Retina (tissue), 1 donor: ENCODE results near the gene RFC1.
"Not testable (repeated sequence)": the region's sequence is repeated elsewhere in the genome, so short reads cannot be mapped to it uniquely, and the experiment has no call there.

Experiments
- DNase-seq: peaks from one replicate; pipeline ENCODE4 v3.0.0-alpha.2; 2016

Gene RFC1

DNA sequence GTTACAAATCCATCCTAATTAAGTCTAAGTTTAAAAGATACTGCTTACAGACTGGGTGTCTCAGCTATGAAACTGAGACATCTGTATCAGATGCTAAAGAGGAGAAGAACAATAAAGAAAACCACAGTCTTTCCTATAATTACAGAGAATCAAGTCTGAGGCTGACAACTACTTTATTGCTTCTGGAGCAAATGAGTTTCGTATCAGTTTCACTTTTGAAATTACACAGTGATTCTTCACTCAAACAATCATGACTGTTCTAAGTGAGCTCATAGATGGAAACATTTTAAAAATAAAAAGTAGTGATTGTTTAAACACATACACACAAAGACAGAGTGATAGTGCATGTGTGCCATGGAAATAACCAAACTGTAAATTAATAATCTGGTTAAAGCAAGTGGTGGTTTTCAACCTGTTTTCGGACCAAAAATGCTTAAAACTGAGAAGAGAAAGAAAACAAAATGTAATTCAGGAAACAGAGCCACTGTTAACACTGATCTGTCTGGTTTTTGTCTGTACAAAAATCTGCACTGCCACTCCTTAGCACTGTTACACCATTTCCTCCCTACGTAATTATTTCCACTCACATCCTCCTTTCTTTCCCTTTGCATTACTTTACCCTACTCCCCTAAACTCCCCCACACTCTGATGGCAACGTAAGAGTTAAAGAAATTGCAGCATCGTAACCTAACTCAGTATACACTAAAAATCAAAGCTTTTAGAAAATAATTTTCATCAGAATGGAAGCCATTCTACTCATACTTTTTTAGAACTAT, 12.5 kb downstream of the RFC1 start:
- DNase-seq: peak; percentile 11

- not testable (repeated sequence) for DNase-seq
Observed at GRCh38 chr4:39353149-39353477, 13.0 kb downstream of the RFC1 start.

- no peak for DNase-seq
Observed at GRCh38 chr4:39349326-39349725, 16.8 kb downstream of the RFC1 start.

- DNase-seq: no peak
Observed at GRCh38 chr4:39348371-39349315, 17.5 kb downstream of the RFC1 start.

GRCh38 chr4:39346856-39347519, 19.2 kb downstream of the RFC1 start:
- no peak for DNase-seq

DNA sequence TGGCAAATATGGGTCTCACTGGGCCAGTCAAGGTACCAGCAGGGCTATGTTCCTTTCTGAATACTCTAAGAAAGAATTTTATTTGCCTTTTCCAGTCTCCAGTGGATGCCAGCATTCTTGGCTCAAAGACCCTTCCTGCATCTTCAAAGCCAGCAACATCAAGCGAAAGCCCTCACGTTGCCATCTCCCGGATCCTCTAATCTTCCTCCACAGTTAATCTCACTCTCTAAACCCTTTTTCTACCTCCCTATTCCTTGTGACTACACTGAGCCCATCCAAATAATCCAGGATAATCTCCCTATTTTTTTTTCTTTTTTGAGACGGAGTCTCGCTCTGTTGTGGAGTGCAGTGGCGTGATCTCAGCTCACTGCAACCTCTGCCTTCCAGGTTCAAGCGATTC, 23.4 kb downstream of the RFC1 start:
- no peak for DNase-seq

GRCh38 chr4:39341075-39341725, 25.0 kb downstream of the RFC1 start:
- DNase-seq: no peak

DNA sequence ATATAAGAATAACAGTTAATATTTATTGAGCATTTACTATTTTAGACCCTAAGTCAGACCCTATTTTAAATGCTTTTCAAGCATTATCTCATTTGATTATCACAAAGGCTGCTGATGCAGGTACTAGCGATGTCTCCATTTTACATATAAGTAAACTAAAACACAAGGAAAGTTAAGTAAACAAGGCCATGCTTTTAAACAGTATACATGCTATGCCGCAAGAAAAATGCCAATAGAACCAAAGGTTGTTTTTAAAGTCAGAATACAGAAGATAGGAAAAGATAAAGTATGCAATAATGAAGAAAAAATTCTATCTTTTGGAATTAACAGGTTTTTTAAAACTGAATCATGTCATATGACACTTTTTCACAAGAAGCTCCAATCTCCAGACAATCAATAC, 26.2 kb downstream of the RFC1 start:
- DNase-seq: no peak

DNA sequence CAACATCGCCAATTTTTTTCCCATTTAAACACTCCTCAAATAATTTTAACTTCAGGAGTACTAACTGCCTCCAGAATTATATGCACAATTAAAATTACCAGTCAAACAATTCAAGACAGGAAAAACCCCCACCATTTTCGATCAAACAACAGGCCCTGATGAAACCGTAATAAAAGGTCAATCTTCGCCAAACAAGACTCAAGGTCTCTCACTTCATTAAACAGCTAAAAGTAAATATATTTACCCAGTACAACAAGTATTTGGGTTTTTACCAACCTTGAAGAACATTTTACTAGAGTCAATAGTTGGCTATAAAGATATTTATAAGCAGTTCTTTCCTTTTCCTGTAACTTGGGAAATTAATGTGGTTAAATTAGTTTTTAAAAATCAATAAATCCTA, 28.3 kb downstream of the RFC1 start:
- DNase-seq: no peak

DNA sequence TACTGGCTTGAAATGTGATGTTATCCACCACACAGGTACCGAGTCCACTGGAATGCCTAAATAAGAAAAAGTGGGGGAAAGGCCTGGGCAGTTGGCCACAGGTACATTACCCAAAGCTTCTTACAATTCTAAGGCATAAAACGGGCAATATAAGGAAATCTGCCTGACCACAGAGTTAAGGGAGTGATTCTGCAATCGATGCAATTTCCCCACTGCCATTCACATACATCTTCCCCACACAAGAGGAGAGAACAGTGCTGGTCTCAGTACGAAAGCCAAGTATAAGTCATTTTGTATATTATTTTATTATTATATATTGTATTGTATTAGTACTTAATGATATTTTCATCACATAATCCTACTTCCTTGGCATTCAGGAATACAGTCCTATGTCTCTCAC, 30.6 kb downstream of the RFC1 start:
- no peak for DNase-seq

- no peak for DNase-seq
Observed at GRCh38 chr4:39331191-39331590, 35.0 kb downstream of the RFC1 start.

- DNase-seq: no peak
Observed at GRCh38 chr4:39330353-39330752, 35.8 kb downstream of the RFC1 start.

DNA sequence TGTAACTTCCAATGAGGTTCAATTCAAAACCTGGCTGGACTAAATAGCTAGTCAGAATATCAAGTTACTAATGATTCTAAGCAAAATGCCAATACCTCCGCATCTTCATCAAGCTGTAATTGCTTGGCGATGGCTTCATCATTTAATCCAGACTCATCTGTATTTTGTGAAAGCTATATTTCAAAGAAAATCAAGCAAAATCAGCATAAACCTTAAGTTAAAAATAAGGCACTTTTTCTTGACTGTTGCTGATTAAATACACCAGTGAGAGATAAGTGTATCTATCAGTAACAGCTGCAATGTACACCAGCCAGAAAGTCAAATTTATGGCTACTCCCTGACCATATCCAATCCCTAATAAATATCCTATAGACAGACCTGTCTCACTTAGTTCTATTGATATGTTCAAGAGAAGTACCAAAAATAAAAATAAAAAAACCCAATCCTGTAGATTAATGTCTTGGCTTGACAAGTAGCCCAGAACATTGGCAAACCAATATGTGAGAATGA, 39.6 kb downstream of the RFC1 start:
- no peak for DNase-seq

DNA sequence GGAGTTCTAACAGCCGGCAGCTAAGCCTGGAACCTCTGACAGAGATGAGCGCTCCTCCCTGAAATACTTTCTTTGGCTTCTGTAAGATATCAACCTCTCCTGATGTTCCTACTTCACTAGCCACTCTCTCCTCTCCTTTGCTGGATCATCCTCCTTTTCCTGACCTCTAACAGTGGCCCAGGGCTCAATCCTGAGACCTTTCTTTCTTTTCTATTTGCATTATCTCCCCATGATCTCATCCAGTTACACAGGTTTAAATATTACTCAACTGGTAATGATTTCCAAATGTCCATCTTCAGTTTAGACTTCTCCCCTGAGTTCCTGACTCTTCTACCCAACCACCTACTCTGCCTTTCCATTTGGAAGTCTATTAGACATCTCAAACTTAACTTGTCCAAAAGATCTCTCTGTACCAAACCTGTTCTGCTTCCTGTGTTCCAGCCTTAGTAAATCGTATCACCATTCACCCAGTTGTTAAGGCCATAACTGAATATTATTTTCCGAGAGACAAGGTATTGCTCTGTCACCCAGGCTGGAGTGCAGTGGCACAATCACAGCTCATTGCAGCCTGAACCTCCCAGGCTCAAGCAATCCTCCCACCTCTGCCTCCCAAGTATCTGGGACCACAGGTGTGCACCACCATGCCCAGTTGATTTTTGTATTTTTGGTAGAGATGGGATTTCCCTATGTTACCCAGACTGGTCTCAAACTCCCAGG, 41.1 kb downstream of the RFC1 start:
- DNase-seq: no peak

- no peak for DNase-seq
Observed at GRCh38 chr4:39324446-39324845, 41.7 kb downstream of the RFC1 start.

- DNase-seq: no peak
Observed at GRCh38 chr4:39323821-39324220, 42.3 kb downstream of the RFC1 start.

- DNase-seq: no peak
Observed at GRCh38 chr4:39320381-39321115, 45.6 kb downstream of the RFC1 start.

GRCh38 chr4:39319676-39320075, 46.5 kb downstream of the RFC1 start:
- DNase-seq: no peak

DNA sequence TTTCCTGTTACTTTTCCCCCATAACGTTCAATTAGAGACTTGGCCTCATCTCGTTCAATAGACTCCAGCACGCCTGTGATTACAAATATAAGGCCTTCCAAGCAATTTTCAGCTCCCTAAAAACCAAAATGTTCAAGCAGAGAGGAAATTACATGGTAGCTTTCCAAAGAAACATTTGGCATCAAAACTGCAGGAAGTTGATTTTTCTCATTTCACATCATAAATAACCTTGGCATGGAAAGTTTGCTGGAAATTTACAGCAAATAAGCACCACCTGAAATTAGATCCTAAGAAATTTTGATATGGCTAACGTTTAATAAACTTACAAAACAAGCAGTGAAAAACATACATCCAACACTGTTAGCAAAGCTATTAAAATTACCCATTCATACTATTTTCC, 53.3 kb downstream of the RFC1 start:
- no peak for DNase-seq

DNA sequence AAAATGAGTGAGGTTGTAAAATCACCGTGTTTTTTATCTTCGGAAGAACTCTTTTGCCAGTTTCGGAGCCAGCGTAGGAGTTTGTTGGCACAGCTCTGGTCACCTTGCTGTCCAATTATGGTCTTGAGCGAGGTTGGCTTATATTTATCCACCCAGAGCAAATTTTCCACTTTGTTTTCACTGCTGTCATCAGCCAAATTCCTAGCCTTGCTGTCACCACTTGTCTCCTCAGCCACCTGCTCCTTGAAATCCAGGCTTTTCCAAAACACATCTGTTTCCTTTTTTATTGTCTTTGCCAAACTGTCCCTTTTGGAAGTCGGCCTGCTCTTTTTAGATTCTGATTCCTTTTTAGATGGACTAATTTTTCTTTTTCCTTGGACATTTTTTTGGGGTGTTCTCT, 57.6 kb downstream of the RFC1 start:
- no peak for DNase-seq

- DNase-seq: no peak
Observed at GRCh38 chr4:39305912-39306677, 60.1 kb downstream of the RFC1 start.
